ENCODE data around the gene RGMB.
"Not testable (repeated sequence)": the region's sequence is repeated elsewhere in the genome, so short reads cannot be mapped to it uniquely, and the experiment has no call there.

The RGMB gene

GRCh38 chr5:98773464-98774191, at the start of gene RGMB:
Gene RGMB (plus strand): TSS chr5:98773663. CDS start chr5:98774071, 408 bp downstream.
- peak in 1 of 2 donors; percentile 39 for DNase-seq

GRCh38 chr5:98726258-98726657, 47.2 kb upstream of the RGMB start:
- DNase-seq: no peak

GRCh38 chr5:98727686-98728085, 45.8 kb upstream of the RGMB start:
- no peak for DNase-seq

- no peak for DNase-seq
Measured at GRCh38 chr5:98734646-98735045, 38.8 kb upstream of the RGMB start.

GRCh38 chr5:98735806-98736507, 37.5 kb upstream of the RGMB start:
- no peak for DNase-seq

GRCh38 chr5:98736753-98737152, 36.7 kb upstream of the RGMB start:
- no peak for DNase-seq

- DNase-seq: not testable (repeated sequence)
Measured at GRCh38 chr5:98737441-98737840, 36.0 kb upstream of the RGMB start.

- DNase-seq: not testable (repeated sequence)
Measured at GRCh38 chr5:98738481-98739149, 34.8 kb upstream of the RGMB start.

GRCh38 chr5:98741926-98742325, 31.5 kb upstream of the RGMB start:
- DNase-seq: no peak

- no peak for DNase-seq
Measured at GRCh38 chr5:98742396-98743073, 30.9 kb upstream of the RGMB start.

- not testable (repeated sequence) for DNase-seq
Measured at GRCh38 chr5:98748259-98748658, 25.2 kb upstream of the RGMB start.

- no peak for DNase-seq
Measured at GRCh38 chr5:98749046-98749445, 24.4 kb upstream of the RGMB start.

- DNase-seq: no peak
Measured at GRCh38 chr5:98750693-98751092, 22.8 kb upstream of the RGMB start.

GRCh38 chr5:98752331-98752730, 21.1 kb upstream of the RGMB start:
- not testable (repeated sequence) for DNase-seq

GRCh38 chr5:98752801-98753200, 20.7 kb upstream of the RGMB start:
- not testable (repeated sequence) for DNase-seq

GRCh38 chr5:98753507-98753906, 20.0 kb upstream of the RGMB start:
- DNase-seq: no peak

- no peak for DNase-seq
Measured at GRCh38 chr5:98755406-98755805, 18.1 kb upstream of the RGMB start.

- no peak for DNase-seq
Measured at GRCh38 chr5:98757978-98758377, 15.5 kb upstream of the RGMB start.

GRCh38 chr5:98763001-98763630, 10.3 kb upstream of the RGMB start:
- DNase-seq: no peak

- DNase-seq: no peak
Measured at GRCh38 chr5:98765815-98766214, 7.6 kb upstream of the RGMB start.

GRCh38 chr5:98767581-98767980, 5.9 kb upstream of the RGMB start:
- DNase-seq: no peak

- peak; percentile 5 to 18 for DNase-seq
Measured at GRCh38 chr5:98768160-98768959, 5.1 kb upstream of the RGMB start.

All from bone marrow (tissue), 2 donors.